GM18511 (cell line): ENCODE results near the gene BOK.

Experiments
- ATAC-seq: cut with Tn5 transposase; IDR thresholded peaks from one replicate; pipeline ENCODE4 v1.9.1; 2021; ENCODE audit warnings: mild to moderate bottlenecking, moderate library complexity; ENCODE audit not compliant: unreplicated experiment

Gene BOK

GRCh38 chr2:241618829-241619228 is 60.3 kb downstream of the BOK start:
- no peak for ATAC-seq

GRCh38 chr2:241619597-241620418 is 61.3 kb downstream of the BOK start:
- no peak for ATAC-seq

- ATAC-seq, result no peak
Measured at GRCh38 chr2:241620419-241620769, 61.8 kb downstream of the BOK start.
